Aorta (tissue), 5 donors: ENCODE results near the gene NCOA6. TPM values are rescaled to one million over a fixed set of nuclear protein-coding genes. Genes with fewer than 3 reads are reported as not detected.
"Not testable (repeated sequence)": the region's sequence is repeated elsewhere in the genome, so short reads cannot be mapped to it uniquely, and the experiment has no call there.

Experiments
- ATAC-seq: fragments of 200-7000 bp; cut with Tn5 transposase; one replicate; pipeline ENCODE4 v1.9.1; 2022; ENCODE audit warnings: moderate library complexity; ENCODE audit not compliant: low FRiP score
- DNase-seq, 2 donors: peaks; one replicate each; pipeline ENCODE4 v3.0.0-alpha.2; 2020
- H3K27ac ChIP-seq, 2 donors: one replicate each; pipeline ENCODE4 v1.5.1; 2013; ENCODE audit warnings: low read length in 2 of 2, mild to moderate bottlenecking in 2 of 2, moderate library complexity in 2 of 2, control low read depth in 1 of 2, inconsistent platforms in 1 of 2, low read depth in 1 of 2
- H3K27me3 ChIP-seq, 2 donors: one replicate each; pipeline ENCODE4 v1.6.1; 2013; ENCODE audit warnings: control low read depth in 1 of 2, low read length in 1 of 2, mild to moderate bottlenecking in 1 of 2, moderate library complexity in 1 of 2; ENCODE audit not compliant: insufficient read depth in 2 of 2, control insufficient read depth in 1 of 2
- H3K36me3 ChIP-seq, 2 donors: one replicate each; pipeline ENCODE4 v1.6.1; 2013; ENCODE audit warnings: control low read depth in 1 of 2, low read length in 1 of 2, mild to moderate bottlenecking in 1 of 2; ENCODE audit not compliant: insufficient read depth in 2 of 2, control insufficient read depth in 1 of 2
- H3K4me1 ChIP-seq, 2 donors: one replicate each; pipeline ENCODE4 v1.6.1; 2013; ENCODE audit warnings: low read length in 2 of 2, control low read depth in 1 of 2, mild to moderate bottlenecking in 1 of 2, moderate library complexity in 1 of 2; ENCODE audit not compliant: insufficient read depth in 2 of 2, control insufficient read depth in 1 of 2
- H3K4me3 ChIP-seq, 2 donors: one replicate each; pipeline ENCODE4 v1.5.1; 2013; ENCODE audit warnings: low read length in 2 of 2, control low read depth in 1 of 2, mild to moderate bottlenecking in 1 of 2
- H3K9me3 ChIP-seq: one replicate; pipeline ENCODE4 v1.6.1; 2013; ENCODE audit warnings: mild to moderate bottlenecking, low read length; ENCODE audit not compliant: control insufficient read depth
- WGBS, 2 donors: extraction: QIAGEN DNeasy Blood & Tissue Kit; methylation state at CpG; one replicate each; pipeline ENCODE4 v1.1.7; 2013; 5-methylcytosine and 5-hydroxymethylcytosine counted together
- intact Hi-C, 2 donors: fragments of 100-400 bp; cut with DNase I; formaldehyde crosslinking; loops; one replicate each; pipeline versions ENCODE4 v1.14.2 to v1.15.0; 2022
- polyA plus RNA-seq, 2 donors: library from polyadenylated mRNA; stranded (reverse); fragments of 200-250 nt; gene quantifications; one replicate each; pipeline ENCODE4 v1.2.3, GENCODE V29; 2013
- total RNA-seq, 2 donors: library from RNA; stranded (reverse); fragmentation: NEBNext Ultra II Directional; extraction: Animal tissue kit (Norgen Biotek cat#: 25700); gene quantifications; one replicate each; pipeline ENCODE4 v1.2.1, GENCODE V29; 2021
- donor health status: healthy with polysubstance abuse.
- donor health status: Bipolar disorder and iron deficiency.
- donor health status: DM: no; HTN: no; CAD: no.
- donor health status: DM: no; HTN: no; CAD: no.
- donor health status: DM: yes; HTN: yes; CAD: no.

Gene NCOA6
- total and polyA plus RNA-seq, 4 donors, result 10.2 to 28.1 (median 17.4) TPM

DNA sequence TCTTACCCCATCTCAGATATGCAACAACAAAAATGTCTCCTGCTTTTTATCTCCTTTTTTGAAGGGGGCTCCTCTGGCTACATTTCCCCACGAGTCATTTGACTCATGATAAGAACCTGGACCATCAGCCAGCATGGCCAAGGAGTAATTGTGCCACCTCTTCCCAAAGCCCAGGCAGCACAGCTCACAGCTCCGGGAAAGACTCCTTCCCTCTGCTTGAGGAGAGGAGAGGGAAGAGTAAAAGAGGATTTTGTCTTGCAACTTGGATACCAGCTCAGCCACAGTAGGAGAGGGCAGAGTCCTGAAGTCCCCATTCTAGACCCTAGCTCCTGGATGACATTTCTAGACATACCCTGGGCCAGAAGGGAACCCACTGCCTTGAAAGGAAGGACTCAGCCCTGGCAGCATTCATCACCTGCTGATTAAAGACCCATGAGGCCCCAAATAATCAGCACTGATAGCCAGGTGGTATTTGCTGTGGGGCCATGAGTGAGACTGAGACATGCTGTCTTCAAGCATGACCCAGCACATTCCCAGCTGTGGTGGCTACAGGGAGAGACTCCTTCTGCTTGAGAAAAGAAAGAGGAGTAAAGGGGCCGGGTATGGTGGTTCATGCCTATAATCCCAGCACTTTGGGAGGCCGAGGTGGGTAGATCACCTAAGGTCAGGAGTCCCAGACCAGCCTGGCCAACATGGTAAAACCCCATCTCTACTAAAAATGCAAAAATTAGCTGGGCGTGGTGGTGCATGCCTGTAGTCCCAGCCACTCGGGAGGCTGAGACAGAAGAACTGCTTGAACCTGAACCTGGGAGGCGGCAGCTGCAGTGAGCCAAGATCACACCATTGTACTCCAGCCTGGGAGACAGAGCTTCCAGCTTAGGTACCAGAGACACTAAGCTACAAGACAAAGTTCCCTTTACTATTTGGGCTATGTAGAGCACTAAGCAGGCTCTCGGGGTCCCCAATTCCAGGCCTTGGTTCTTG is 28.1 kb downstream of the NCOA6 start:
- Histone ChIP-seq H3K36me3 (no peaks in the 10 kb centered on the region), H3K4me1 (no peaks in the 10 kb centered on the region), H3K9me3 (no peaks in the 10 kb centered on the region), H3K27me3 (no peaks in the 10 kb centered on the region), H3K27ac (no peak overlapping the region), H3K4me3 (no peak overlapping the region)
- DNase-seq (no peak), ATAC-seq (no peak)
- intact Hi-C loops, result no loop called here
- 83 to 84% methylated on average over 8 of the region's 8 CpGs for WGBS, 2 donors

DNA sequence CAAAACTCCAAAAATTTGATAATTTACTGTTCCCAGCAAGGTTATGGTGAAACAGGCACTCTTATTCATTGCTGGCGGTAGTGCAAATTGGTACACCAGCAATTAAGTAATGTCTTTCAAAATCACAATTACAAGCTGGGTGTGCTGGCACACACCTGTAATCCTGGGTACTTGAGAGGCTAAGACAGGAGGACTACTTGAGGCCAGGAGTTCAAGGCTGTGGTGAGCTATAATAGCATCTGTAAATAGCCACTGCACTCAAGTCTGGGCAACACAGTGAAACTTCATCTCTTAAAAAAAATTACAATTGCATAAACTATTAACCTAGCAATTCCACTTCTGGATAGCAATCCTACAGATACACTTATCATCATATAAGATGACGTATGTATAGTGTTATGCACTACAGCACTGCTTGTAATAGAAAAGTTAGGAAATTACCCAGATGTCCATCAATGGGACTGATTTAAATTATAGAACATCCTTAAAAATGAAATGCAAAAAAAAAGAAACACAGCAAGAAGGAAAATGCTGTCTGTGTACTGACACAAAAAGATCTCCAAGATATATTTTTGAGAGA is 31.4 kb downstream of the NCOA6 start:
- H3K4me3 ChIP-seq, result no peak overlapping the region
- intact Hi-C loops, result no loop called here
- peaks cover 0 to 2% of the 10 kb centered on the region in 2 donors for H3K4me1 ChIP-seq
- 91 to 95% methylated on average over 2 of the region's 2 CpGs for WGBS, 2 donors
- no peak for ATAC-seq
- no peaks in the 10 kb centered on the region for H3K27me3 ChIP-seq
- no peaks in the 10 kb centered on the region for H3K9me3 ChIP-seq
- DNase-seq, result no peak
- H3K27ac ChIP-seq, result no peak overlapping the region
- peaks cover 0 to 4% of the 10 kb centered on the region in 2 donors for H3K36me3 ChIP-seq

DNA sequence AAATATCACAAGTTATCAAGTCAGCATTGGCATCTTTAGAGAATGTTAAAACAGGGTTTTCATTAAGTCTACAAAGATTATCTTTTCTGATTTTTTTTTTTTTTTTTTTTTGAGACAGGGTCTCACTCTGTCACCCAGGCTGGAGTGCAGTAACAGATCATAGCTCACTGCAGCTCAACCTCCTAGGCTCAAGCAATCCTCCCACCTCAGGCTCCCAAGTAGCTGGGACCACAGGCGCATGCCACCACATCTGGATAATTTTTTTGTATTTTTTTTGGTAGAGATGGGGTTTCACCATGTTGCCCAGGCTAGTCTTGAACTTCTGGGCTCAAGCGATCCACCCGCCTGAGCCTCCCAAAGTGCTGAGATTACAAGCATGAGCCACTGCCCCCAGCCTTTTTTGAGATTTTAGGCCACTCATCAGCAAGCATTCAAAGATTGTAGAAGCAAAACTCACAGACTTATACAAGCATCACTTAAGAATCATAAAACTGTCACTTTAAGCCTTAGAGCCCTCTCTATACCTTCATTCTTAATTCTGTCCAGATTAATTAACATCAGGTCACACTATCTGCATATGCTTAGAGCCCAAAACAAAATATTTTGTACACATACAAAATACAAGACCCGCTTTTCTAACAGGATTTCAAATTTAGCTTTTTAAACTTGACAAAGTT is 32.6 kb downstream of the NCOA6 start:
- ATAC-seq (no peak), DNase-seq (no peak)
- no peaks in the 10 kb centered on the region for H3K27me3 ChIP-seq
- WGBS, 2 donors, result 96% methylated on average over 4 of the region's 4 CpGs
- intact Hi-C loops, result no loop called here
- H3K27ac ChIP-seq, result no peak overlapping the region
- peaks cover 0 to 4% of the 10 kb centered on the region in 2 donors for H3K36me3 ChIP-seq
- peaks cover 0 to 2% of the 10 kb centered on the region in 2 donors for H3K4me1 ChIP-seq
- H3K9me3 ChIP-seq, result no peaks in the 10 kb centered on the region
- no peak overlapping the region for H3K4me3 ChIP-seq

DNA sequence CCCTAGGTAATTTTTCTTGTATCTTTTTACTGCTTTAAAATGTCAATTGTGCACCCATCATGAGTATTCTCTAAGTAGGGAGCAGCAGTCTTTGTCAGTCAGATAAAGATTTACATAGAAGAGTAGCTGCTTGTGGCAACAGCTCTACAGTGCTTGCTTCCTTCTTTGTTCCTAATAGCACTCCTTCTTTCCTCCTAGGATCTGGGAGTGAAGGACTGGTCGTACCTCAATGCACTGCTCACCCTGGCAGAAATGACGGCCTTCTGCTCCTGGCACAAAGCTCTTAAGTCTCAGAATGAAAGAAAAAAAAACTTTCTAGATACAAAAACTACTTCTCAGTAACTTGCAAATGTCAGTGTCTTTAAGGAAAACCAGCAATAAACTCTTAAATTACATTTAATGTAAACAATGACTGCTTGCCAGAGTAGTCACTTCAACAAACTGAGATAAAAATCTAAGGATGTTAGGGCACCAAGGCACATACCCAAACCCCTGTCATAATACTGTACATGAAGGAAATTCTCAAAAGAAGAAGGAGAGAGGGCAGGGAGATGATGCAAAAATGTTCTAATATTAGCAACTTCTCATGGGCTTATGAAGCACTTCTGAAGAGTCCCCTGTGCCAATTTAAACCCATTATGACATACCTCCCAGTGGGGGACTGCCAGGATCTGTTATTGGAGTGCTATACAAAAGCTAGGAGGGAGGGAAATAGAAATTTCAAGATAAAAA is 34.0 kb downstream of the NCOA6 start:
- DNase-seq, result no peak
- H3K4me3 ChIP-seq, result no peak overlapping the region
- intact Hi-C loops, result no loop called here
- no peaks in the 10 kb centered on the region for H3K27me3 ChIP-seq
- no peaks in the 10 kb centered on the region for H3K9me3 ChIP-seq
- peaks cover 0 to 4% of the 10 kb centered on the region in 2 donors for H3K4me1 ChIP-seq
- peaks cover 0 to 4% of the 10 kb centered on the region in 2 donors for H3K36me3 ChIP-seq
- 4 to 11% methylated on average over 2 of the region's 2 CpGs for WGBS, 2 donors
- H3K27ac ChIP-seq, result no peak overlapping the region
- no peak for ATAC-seq

DNA sequence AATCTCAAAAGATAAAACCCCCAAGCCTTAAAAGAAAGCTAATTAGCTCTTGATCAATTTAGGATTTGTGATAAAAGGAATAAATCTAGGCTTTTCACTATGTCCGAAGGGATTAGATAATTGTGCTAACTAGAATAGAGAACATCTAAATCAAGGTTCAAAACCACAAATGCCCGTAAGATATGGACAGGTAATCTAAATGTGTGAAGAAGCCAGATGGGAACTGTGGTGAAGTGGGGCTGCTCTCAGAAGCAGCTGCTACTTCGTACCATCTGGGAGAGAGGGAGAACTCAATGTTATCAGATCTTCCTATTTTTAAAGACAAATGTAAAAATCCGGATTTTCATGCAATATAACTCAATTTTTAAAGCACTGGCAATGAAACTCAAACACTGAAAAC is 44.2 kb downstream of the NCOA6 start:
- Histone ChIP-seq H3K4me3 (no peak overlapping the region), H3K27me3 (no peaks in the 10 kb centered on the region), H3K4me1 (no peaks in the 10 kb centered on the region), H3K27ac (no peak overlapping the region), H3K36me3 (peaks cover 0 to under 1% of the 10 kb centered on the region in 2 donors), H3K9me3 (no peaks in the 10 kb centered on the region)
- no peak for DNase-seq
- WGBS, 2 donors, result 83 to 87% methylated on average over 4 of the region's 4 CpGs
- no peak for ATAC-seq
- intact Hi-C loops, result no loop called here

DNA sequence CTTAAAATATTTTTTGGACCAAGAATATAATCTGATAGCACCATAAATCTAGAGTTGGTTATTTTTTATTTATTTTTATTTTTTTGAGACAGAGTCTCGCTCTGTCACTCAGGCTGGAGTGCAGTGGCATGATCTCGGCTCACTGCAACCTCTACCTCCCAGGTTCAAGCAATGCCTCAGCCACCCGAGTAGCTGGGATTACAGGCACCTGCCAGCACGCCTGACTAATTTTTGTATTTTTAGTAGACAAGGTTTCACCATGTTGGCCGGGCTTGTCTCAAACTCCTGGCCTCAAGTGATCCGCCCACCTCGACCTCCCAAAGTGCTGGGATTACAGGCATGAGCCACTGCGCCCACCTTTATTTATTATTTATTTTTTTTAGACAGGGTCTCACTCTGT is 45.2 kb downstream of the NCOA6 start:
- H3K27me3 ChIP-seq, ATAC-seq, H3K27ac ChIP-seq, H3K4me3 ChIP-seq, H3K9me3 ChIP-seq, DNase-seq, H3K4me1 ChIP-seq, H3K36me3 ChIP-seq, intact Hi-C loops: not testable (repeated sequence)
- WGBS, 2 donors, result 82 to 86% methylated on average over 8 of the region's 8 CpGs

DNA sequence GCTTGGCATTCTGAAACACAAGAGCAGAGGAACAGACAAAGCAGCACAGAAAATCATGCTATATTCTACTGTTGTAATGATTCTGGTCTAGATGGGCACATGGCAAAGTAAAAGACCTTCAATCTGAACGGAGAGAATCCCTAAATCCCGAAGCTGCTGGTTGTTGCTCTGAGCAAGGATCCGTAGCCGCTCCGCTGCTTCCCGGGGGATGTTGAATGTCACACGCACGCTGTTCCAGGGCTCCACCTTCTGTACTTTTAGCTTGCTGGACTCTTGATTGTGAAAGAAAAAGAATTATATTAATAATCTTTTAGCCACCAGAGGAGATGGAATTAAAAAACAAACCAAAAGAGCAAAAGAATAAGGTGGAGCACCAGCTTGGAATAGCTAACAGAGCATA is 49.3 kb downstream of the NCOA6 start:
- Histone ChIP-seq H3K27ac (no peak overlapping the region), H3K27me3 (no peaks in the 10 kb centered on the region), H3K36me3 (peaks cover 3 to 4% of the 10 kb centered on the region in 2 donors), H3K4me1 (no peaks in the 10 kb centered on the region), H3K4me3 (no peak overlapping the region), H3K9me3 (no peaks in the 10 kb centered on the region)
- ATAC-seq (no peak), DNase-seq (no peak)
- intact Hi-C loops, result no loop called here
- 91 to 92% methylated on average over 8 of the region's 8 CpGs for WGBS, 2 donors

DNA sequence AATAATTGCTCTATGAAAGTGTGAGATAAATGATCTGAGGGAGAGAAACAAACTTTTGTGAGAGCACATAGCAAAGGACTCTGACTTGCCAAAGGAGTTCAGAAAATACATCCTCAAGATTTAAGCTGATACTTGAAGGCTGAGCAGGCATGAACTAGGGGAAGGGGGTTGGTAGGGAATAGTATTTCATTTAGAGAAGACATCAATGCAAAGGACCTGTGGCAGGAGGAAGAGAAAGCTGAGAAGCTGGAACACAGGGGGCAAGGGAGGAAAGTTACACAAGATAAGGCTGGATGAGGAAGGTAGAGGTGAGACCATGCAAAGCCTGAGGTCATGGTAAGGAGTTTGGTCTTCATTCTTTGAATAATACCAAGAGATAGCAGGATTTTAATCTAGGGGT is 50.6 kb downstream of the NCOA6 start:
- no peaks in the 10 kb centered on the region for H3K9me3 ChIP-seq
- H3K36me3 ChIP-seq, result peaks cover 3 to 4% of the 10 kb centered on the region in 2 donors
- ATAC-seq (no peak), DNase-seq (no peak)
- no peaks in the 10 kb centered on the region for H3K27me3 ChIP-seq
- H3K4me3 ChIP-seq, result no peak overlapping the region
- no peaks in the 10 kb centered on the region for H3K4me1 ChIP-seq
- intact Hi-C loops, result no loop called here
- H3K27ac ChIP-seq, result no peak overlapping the region
